Right renal cortex interstitium (tissue), 3 donors: Measurements from ENCODE around the gene DGKK. TPM values are rescaled to one million over a fixed set of nuclear protein-coding genes. Genes with fewer than 3 reads are reported as not detected.
A peak's percentile ranks its signal among the peaks of the same experiment; 100 is the strongest.

Experiments used
- DNase-seq, 3 donors: peaks; one replicate each; pipeline ENCODE4 v3.0.0-alpha.2; 2013; ENCODE audit warnings: low read depth in 3 of 3, low spot score in 2 of 3
- polyA plus RNA-seq, 3 donors: library from polyadenylated mRNA; unstranded; fragments of 120-200 nt; gene quantifications; one replicate each; pipeline ENCODE4 v1.2.1, GENCODE V29; 2013; ENCODE audit not compliant: insufficient read length in 3 of 3

DGKK gene, protein sequence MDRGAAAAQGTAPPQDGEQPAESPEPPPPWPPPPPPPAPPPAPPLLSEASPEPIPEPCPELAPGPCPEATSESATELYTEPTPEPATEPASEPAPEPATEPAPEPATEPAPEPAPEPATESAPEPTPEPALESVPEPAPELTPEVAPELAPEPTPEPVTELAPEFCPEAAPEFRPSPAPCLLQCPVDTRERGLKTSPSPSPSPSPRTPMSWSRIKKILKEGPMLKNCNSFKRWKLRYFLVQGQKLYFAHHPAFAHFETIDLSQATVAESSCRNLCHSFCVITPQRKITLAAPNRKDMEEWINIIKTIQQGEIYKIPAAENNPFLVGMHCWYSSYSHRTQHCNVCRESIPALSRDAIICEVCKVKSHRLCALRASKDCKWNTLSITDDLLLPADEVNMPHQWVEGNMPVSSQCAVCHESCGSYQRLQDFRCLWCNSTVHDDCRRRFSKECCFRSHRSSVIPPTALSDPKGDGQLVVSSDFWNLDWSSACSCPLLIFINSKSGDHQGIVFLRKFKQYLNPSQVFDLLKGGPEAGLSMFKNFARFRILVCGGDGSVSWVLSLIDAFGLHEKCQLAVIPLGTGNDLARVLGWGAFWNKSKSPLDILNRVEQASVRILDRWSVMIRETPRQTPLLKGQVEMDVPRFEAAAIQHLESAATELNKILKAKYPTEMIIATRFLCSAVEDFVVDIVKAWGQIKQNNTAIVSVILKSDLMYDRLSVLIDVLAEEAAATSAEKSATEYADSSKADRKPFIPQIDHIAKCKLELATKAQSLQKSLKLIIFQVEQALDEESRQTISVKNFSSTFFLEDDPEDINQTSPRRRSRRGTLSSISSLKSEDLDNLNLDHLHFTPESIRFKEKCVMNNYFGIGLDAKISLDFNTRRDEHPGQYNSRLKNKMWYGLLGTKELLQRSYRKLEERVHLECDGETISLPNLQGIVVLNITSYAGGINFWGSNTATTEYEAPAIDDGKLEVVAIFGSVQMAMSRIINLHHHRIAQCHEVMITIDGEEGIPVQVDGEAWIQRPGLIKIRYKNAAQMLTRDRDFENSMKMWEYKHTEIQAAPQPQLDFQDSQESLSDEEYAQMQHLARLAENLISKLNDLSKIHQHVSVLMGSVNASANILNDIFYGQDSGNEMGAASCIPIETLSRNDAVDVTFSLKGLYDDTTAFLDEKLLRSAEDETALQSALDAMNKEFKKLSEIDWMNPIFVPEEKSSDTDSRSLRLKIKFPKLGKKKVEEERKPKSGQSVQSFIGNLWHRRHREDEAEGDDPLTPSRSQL
- polyA plus RNA-seq, result 10 to 100 TPM in 2 of 3 donors, 1 to 10 TPM in 1; 9.7 to 11.3 (median 10.9) TPM

DNA sequence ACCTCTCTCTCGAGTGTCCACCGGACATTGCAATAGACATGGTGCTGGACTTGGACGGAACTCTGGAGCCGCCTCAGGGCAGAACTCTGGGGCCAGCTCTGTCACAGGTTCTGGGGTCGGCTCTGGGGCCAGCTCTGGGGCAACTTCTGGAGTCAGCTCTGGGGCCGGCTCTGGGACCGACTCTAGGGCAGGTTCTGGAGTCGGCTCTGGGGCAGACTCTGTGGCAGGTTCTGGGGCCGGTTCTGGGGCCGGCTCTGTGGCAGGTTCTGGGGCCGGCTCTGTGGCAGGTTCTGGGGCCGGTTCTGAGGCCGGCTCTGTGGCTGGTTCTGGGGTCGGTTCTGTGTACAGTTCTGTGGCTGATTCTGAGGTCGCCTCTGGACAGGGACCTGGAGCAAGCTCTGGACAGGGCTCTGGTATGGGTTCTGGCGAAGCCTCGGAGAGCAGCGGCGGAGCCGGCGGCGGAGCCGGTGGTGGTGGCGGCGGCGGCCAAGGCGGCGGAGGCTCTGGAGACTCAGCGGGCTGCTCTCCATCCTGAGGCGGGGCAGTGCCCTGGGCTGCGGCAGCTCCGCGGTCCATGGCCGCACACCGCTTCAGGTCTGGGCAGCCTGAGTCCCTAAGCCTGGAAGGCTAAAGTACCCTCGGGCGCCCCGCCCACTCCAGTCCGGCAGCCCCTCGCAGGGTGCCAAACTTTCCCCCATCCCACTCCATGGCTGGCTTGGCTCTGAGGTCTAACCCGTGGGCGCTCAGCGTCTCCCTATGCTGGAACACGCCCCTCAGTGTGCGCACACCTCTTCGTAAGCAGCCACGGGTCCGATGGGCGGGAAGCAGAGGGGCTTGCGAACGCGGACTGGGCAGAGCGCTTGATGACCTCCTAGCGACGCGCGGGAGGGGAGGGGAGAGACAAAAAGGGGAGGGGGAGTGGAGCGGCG, at the start of gene DGKK:
Gene DGKK, minus strand, starts transcription at position 723 of the 929 bp plus-strand sequence. Its CDS starts 147 bp downstream, at position 576.
- DNase-seq, result peak in 1 of 3 donors; percentile 49

DNA sequence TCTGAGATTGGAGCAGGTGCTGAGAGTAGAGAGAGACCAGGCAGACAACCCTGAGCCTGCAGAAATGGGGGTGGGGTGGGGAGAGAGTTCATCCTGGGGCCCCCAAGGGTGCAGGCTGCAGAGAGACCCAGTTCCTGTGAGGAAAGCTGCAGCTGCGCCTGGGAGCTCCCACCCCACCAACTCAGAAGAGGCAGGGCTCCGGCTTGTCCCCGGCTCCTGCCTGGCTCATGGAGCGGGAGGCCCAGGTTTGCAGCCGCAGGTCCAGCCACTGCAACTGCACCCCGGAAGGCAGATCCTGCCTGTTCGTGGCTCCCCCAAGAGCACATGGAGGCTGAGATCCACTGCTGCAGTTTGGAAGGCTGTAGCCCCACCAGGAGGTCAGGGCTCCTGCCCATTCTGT, 44.2 kb upstream of the DGKK start:
- no peak for DNase-seq

DNA sequence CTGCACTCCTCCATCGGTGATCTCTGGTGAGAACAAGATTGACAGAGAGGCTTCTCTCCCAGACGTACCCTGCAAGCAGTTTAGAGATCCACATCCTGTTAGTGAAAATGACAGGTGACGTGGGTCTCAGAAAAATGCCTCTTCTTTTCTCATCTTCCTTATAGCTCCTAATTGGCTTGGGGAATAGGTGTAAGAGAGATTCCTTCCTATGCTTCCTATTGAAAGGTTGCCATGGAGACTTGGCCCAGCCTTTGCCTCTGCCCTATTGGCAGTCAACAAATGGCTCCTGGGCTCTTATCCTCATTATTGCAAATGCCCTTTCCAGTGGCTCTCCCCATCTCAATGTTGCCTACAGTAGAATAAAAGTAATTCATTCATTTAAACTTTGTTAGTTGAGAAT, 26.5 kb upstream of the DGKK start:
- DNase-seq, result no peak

DNA sequence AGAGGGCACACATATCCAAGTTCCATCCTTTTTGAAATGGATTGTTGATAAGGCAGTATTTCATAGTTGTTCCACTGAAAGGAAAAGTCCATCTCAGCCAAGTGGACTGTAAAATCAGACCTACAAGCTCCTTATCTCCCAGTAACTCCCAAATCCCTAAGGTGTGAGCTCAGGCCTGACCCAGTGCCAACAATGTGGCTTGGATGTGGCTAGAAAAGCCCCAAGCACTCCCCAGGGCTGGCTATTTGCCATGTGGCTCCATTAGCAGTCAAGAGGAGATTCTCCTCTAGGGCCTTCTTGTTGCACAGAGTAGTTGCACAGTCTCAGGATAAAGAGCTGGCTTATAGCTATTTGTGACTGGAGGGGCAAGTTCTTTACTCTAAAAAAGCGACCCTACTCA, 25.0 kb upstream of the DGKK start:
- no peak for DNase-seq

DNA sequence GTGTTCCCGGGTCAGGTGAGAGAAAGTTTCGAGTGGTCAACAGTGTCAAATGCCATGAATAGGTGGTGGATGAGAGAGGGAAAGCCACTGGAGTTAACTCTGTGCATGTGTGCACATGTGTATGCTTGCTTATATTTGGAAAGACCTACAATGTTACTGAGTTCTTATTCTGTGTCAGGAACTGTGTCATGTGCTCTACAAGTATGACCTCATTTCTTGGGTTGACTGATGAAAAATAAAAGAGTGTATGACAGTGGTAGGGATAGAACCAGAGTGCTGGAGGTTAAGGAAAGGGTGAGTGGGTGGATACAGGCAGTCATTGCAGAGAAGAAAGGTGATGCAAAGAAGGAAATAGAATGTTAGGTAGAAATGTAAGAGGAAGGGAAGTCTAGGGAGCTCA, 22.1 kb upstream of the DGKK start:
- no peak for DNase-seq

DNA sequence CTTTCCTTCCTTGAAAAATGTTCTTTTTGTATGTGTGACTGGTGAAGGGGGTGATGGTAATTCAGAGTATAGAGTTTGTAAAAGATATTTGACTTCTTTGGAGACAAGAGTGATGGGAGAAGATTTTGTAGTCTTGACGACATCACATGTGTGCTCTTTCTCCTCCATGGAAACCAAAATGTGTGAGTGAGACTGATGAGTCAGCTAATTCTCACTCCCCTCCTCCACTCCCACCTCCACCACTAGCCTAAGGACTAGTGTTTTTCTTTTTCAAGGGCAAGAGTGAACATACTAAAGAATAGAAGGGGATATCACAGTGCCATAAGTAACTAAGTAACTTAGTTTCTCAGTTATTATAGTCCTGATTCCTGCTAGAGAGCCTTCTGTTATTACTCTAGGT, 14.0 kb upstream of the DGKK start:
- DNase-seq, result no peak

DNA sequence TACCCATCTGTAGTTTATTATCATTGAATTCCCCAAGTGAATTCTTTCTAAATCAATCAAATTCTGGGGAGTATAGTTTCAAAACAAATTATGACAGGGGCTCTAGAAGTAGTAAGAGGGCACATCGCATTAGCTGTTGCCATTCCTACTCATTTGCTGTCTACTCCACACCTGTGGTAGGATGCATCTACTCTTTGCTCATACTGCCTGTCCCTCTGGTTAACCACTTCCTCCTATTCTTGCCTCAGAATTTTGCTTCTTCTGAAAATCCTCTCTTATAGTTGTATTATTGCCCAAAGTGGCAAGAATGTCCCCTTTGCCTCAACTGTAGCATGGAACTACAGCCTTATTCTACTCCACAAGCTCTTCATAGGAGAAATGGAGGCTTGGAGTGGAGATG, 12.7 kb upstream of the DGKK start:
- DNase-seq, result no peak

DNA sequence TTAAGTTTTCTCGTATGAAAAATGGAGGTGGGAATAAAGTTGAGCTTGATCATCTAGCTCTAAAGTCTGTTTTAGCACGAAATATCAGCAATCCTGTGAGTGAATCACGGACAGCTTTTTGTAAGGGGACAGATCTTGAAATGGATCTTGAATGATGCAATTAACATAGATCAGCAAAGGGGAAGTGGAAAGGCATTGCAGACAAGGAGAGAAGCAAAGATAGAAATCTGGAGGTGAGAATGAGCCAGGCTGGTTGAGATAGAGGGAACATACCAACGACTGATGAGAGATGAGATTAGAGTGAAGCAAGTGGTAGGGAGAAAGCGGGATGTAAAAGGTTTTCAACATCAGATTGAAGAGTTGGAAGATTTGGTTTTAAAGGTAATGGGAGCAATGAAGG, 4.6 kb upstream of the DGKK start:
- DNase-seq, result no peak

DNA sequence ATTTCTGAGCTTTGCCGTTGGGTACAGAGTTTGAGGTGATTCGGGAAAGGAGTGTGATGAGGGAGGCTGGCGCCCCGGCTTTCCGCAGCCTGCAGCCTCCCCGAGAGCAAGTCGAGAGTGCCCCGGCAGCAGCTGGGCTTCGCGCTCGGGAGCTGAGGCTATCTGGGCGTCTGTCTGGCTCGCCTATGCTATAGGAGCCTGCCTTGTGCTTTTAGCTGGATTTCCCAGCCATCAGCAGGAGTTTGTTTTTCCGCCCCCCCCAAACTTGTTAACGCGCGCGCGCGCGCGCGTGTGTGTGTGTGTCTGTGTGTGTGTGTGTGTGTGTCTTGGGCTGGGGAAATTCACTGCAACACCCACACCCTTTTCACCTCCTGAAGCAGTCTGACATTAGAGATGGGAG, 765 bp upstream of the DGKK start:
- no peak for DNase-seq

DNA sequence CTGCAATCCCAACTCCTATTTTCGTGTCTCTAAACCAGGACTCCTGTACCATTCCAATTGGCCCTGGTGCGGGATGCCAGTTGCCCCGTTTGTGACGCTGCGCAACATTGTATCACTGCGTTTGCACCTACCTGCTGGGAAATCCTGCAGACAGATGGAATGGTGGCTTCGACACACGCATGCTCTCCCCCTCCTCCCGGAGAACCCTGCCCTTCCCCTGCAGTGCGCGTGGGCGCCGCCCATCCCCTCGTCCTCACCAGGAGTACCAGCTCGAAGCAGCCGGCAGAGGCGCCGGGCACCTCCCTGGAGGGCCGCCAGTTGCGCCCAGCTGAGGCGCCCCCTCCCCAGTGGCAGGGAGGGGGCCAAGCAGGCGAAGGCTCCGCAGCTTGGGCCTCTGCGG, 1.4 kb downstream of the DGKK start:
- DNase-seq, result no peak

DNA sequence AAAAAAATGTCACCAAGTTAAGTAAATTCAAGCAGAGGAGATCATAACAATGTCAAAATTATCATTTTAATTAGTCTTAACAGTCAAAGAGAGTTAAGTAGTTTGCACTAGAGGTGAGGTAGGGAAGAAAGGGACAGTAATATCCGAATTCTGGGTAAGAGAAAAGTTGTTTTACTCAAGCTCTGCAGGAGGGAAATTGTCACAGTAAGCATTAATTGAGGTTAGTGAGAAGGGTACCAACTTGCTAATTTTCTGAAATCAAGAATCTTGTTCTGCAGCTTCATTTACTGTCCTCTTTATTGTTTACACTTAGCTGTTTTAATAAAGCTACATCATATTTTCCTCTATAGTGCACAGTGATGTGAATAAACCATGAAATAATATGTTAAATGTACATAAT, 11.0 kb downstream of the DGKK start:
- DNase-seq, result no peak

DNA sequence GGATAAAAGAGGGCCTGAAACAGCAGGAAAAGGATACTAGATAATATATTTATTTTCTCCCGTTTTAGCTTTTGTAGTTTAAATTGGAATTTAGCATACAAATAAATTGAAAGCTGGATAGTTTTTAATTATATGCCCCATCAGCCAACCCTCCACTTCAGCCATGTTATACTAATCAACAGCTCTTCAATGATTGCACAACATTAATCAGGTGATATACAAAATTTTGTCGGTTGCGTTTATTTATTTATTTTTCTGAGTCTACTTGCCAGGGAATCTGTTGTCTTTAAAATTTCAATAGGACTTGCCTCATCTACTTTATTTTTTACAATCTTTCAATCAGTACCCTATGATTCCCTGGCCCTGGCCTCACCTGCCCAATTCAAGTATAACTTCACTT, 12.1 kb downstream of the DGKK start:
- no peak for DNase-seq

DNA sequence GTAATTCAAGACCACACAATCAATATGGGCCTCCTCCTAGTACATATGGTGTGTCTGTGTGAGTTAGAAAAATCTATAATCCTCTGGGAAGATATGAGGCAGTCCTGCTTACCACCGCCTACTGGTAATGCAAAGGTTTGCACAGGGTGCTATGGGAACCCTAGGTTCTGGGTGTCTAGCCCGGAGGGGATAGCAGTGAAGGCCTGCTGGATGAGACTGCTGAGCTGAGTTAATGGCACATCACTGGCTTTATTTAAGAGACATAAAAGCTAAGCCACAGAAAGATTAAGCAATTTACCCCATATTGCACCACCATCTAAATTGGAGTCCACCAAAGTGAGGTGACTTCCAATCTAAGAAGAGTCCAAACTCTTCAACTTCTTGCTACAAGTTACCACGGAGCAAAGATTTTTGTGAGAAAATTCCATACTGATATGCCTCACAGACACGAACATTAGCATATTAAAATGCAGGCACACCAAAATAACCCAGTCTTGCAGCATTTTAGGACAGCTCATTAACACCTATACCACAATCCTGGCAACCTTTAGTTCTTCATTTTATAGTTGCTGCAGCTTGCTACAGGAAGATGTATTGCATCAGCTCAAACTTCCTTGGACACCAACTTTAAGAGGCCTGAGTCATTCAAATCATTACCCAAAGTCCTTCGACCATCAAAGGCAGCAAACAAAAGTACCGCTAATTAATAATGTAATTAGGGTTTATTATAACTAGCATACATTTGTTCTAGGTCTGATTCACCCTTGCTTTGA, 13.7 kb downstream of the DGKK start:
- DNase-seq, result no peak

DNA sequence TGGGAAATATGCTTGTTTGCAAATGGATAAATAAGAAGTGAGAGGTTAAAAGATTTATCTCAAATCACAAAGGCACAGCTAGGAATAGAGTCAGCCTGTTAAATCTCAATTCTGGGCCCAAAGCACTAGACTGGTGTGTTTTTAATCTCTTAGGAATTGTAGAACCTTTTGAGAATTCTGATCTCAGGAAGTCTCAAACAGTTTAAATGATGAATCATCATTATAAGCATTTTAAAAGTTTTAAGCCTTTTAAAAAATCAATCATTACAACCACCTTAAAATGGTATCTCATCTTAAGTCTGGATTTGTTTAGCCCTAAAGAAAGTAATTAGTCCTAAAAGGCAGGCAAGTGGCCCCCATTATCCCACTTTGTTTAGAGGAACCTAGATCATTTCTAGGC, 17.8 kb downstream of the DGKK start:
- DNase-seq, result no peak

DNA sequence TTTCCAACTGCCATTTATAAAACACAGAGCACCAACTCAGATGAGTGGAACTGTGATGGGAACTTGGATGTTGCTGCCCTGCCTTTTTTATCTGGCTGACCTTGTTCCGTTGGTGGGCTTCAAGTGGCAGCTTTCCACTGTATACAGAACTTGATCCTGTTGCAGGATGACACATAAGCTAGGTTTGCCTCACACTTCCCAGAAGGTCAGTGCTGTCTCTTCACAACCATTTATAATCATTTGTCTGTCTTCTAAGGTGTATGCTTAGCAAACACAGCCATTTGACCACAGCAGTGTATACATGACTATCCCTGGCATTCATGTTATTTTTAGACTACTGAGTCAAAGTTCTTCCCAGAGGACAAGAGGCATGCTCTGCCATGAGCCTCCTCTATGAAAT, 20.3 kb downstream of the DGKK start:
- no peak for DNase-seq

DNA sequence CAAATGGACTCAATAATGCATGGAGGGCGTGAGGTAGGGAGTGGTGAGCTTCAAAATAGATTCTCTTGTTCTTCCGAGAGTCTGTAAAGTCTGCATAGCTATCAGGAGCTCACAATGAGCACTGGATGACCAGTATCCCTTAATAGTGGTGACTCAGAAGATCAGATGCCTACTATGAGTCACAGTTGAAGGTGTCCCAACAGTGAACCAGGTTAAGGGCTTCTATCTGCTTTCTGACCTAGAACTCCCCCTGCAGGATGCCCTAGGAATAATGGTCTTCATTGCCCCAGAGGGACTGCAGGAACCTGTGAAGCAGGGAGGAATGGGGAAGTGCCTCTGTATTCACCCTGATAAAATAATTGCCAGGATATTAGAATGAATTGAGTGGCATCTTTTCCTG, 22.1 kb downstream of the DGKK start:
- no peak for DNase-seq

DNA sequence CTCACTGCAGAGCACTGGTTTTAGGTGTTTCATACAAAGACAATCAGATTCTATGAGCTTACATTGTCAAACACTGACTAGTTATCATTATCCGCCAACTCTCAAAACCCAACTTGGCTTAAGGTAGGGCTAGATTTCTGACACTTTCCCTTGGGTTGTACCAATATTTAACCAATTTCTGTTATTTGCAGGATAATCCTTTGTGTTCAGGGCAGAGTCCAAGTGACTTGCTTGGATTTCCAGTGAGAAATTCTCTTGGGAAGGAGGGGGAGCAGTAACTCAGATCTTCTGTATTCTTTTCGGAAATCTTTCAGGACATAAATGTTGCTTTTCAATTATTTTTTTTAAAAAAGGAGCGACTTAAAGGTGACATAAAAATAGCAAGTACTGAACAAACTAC, 23.1 kb downstream of the DGKK start:
- DNase-seq, result no peak

DNA sequence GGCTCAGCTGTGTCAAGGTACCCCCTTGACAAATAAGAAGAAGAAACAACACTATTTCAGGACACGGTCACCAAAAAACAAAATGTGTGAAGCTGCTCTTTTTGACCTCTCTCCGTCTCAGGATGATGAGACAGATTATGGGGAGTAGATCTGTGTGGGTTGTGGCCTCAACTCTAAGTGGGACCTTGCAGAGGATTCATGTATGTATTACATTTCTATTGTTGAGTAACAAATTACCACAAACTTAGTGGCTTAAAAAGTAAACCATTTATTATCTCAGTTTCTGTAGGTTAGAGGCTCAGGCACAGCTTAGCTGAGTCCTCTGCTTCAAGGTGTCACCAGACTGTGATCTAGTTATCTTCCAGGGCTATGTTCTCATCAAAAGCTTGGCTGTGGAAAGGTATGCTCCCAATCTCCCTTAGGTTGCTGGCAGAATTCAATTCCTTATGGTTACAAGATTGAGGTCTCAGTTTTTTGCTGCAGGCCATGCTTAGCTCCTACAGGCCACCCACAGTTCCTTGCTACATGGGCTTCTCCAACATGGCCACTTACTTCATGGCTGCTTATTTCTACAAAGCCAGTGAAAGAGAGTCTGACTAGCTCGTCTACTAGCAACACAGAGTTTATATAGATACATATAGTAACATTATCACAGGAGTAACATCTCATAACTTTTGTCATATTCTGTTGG, 28.1 kb downstream of the DGKK start:
- DNase-seq, result no peak

DNA sequence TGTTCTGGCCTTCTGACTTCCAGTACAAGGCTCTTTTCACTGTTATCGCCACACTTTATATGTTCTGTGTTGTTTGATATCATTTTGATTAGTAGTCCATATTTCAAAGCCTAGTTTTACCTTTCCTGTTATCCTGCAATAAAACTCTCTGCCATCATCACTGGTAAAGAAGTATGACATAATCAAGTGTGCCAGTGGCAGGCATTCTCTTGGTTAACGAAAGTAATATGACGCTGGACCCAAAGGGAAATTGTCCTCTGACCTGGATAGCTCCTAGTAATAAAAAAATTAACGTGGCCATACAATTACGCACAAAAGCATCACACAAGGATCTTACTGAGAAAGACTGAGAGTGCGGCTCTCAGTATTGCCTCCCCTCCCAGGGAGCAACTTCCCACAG, 33.8 kb downstream of the DGKK start:
- DNase-seq, result no peak
